GM12872 (cell line): ENCODE data around the gene UBA6.

Experiments used
- TF ChIP-seq, protein P1 (sequence below): IDR thresholded peaks from 3 replicates; pipeline ENCODE4 v1.5.1; 2011; ENCODE audit warnings: low read depth, mild to moderate bottlenecking, low read length, moderate library complexity; ENCODE audit not compliant: insufficient read depth

The UBA6 gene

DNA sequence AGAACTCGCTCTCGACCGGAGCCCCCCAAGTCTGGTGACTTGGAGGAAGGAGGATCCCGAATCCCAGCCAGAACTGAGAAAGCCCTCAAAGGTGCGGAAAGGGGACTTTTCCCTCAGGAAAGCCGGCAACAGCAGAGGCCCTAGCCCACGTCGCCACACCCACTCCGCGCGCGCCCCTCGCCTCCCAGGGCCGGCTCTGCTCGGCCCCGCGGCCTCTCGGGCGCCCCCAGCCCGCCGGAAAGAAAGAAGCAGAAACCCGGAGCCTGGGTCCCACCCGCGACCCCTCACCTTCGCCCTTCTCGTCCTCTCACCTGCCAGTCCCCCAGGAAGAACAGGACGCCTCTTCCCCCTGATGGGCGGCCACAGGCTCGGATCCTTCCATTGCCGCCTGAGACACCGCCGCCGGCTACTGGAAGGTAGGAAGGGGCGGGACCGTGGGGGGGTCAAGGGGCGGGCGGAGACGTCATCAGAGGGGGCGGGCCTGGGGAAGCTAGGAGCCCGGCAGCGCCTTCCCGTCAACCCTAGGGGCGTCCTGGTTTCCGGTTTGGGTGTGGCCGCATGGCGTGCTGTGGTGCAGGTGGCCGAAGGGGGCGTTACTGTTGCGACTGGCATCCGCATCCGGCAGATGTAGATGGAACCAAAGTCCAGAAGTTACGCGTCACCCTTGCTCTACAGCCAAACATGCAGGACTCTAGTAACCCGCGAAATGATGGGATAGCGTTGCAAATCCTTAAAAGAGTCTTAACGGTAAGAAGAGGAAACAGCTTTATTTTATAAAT lies at the start of gene UBA6:
Gene UBA6 (minus strand): TSS at position 418 of the 779 bp plus-strand sequence. CDS start 36 bp downstream, at position 382.
- TF ChIP-seq, protein P1, sequence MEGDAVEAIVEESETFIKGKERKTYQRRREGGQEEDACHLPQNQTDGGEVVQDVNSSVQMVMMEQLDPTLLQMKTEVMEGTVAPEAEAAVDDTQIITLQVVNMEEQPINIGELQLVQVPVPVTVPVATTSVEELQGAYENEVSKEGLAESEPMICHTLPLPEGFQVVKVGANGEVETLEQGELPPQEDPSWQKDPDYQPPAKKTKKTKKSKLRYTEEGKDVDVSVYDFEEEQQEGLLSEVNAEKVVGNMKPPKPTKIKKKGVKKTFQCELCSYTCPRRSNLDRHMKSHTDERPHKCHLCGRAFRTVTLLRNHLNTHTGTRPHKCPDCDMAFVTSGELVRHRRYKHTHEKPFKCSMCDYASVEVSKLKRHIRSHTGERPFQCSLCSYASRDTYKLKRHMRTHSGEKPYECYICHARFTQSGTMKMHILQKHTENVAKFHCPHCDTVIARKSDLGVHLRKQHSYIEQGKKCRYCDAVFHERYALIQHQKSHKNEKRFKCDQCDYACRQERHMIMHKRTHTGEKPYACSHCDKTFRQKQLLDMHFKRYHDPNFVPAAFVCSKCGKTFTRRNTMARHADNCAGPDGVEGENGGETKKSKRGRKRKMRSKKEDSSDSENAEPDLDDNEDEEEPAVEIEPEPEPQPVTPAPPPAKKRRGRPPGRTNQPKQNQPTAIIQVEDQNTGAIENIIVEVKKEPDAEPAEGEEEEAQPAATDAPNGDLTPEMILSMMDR = peak; percentile 40

DNA sequence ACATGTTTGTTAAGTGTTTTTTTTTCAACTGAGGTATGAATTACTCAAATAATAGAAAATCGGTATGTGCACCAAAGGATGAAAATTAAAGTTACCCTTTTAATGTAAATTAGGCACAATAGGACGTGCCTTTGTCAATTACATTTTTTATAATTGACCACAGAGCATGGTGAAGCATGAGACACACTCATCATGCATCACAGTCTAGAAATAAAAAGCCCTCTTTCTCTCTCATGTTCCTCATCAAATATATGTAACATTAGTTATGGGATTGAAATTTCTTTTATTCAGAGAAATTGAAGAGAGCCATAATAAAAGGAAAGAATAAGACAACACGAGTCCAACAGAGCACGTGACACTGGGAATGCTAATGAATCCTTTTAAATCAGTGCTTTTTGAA lies 49.7 kb upstream of the UBA6 start:
- TF ChIP-seq, protein P1 = no peak

DNA sequence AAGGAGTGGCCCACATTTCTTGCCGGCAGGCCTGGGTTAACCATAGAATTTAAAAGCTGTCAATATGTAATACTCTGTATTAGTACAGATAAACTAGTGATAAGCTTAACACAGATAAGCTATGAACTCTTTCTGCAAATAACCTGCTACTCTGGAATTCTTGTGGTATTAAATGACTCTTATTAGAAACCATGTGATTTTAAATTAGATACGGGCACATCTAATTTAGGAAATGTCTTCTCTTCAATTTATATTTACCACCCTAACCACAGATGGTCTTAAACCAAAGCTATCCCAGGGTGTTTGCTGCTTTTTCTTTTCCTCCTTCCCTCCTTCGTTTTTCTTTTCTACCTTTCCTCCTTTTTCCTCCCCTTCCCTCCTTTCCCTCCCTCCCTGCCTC lies 48.3 kb upstream of the UBA6 start:
- TF ChIP-seq, protein P1 = no peak

DNA sequence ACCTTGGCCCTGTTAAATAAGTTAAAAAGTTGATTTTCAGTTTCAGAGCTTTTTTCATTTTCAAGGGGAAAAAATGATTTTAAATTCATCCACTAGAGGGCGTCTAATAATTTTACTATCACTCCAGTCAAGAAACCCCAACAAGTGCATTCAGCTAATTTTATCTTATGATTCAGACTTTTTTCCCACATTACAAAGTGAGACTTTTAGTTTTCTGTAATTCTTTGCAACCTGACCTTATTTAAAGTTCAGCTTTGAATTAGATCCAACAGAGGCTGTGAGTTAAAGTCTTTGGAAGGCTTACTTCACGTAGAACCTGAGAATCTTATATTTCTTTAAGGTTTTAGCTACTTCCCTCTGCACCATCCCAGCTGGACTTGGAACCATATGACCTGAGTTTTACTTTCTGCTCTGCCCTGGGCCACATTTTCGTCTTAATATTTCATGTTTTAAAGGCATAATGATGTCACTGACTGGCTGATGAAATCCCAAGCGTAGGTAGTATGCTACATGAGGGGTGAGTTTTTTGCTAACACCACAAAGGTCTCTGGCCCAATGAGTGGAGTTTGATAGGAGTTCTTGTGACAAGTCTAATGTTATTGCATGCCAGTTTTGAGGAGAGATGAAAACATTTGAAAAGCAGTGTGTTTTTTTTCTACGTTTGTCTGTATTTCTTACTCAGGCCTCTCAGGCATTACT lies 46.0 kb upstream of the UBA6 start:
- TF ChIP-seq, protein P1 = peak; percentile 42

DNA sequence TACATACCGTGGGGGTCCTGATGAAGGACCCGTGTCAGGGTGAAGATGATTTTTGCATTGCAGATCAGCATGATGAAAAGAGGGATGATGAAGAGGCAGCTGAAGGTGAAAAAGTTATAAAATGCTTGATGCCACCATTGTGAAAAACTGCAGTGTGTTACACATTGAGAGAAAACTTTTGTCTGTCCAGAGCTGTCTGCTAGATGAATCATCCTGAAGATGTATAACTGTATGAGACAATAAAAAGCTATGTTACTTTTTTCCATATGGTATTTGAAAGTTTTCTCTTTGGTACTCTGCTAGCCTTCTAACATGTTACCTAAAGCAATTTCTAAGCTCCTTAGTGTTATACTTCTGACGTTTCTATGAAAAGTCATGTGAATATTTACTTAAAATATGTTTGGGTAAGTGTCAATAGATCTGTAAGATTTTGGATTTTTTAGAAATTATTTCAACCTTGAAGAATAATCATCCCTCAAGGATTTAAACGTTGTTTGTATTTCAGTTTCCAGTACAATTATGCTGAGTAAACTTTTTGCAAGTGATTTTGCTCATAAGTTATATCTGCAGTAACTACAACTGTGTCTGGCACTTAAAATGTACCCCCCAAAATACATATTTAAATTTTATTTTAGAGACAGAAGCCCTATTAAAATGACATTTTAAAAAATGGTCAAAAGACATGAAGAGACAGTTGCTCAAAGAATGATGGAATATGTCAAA lies 43.8 kb upstream of the UBA6 start:
- TF ChIP-seq, protein P1 = no peak

DNA sequence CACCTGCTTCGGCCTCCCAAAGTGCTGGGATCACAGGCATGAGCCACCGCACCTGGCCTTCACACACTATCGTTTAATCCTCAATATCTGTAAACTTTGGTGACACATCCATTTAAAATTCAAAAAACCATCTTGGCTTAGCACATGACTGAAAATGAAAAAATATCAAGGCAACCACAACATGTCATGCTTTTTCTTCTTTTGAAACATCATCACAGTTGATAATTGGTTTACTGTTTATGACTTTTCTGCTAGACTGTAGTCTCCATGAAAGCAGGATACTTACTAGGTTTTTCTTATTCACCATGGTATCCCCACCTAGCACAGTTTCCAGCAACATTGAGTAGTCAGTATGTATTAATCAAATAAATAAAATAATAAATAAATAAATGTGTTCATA lies 42.2 kb upstream of the UBA6 start:
- TF ChIP-seq, protein P1 = no peak

DNA sequence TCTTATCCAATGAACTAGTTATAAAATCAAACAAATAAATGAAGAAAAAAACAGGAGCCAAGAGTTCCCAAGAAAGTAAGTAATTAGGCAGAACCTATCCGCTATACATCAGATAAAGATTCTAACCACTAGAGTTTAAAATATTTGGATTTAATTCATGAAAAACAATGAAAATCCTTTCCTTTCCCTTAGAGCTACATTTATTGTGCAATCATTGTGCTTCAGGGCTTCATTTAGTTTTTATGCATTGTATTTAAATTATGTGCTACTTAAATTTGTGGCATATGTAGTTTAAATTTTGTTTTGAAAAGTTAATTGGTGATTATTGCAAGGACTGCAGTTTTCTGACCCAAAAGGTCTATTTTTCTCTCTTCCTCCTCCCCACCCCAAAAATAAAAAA lies 35.3 kb upstream of the UBA6 start:
- TF ChIP-seq, protein P1 = no peak
